ENCODE results near the gene LASP1. TPM values are rescaled to one million over a fixed set of nuclear protein-coding genes. Genes with fewer than 3 reads are reported as not detected.

LASP1 gene
- total RNA-seq, 1 experiment from 2014 or later: 137 TPM

DNA sequence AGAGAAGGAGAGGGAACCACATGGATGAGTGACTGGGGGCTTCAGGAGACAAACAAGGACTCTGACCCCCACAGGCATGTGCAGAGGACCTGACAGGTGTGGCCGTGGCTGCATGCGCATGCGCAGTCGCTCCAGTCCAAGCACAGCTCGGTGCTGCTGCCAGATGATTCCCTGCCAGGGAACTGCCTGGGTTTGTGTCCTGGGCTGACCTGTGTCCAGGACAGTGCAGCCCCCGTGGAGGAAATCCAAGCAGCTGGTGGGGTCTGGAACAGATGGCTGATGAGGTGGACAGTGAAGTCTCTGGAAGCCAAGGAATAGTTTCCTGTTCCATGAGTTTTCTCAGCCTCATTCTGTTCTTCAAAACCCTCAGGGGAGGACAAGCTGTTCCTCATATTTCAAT is 27.3 kb downstream of the LASP1 start:
- Histone ChIP-seq H3K27me3 (replicated peaks; ENCODE audit: control insufficient read depth, insufficient read depth, low read length) (no peaks in the 10 kb centered on the region), H3K4me1 (peaks cover 22% of the 10 kb centered on the region), H3K9me3 (no peaks in the 10 kb centered on the region), H3K36me3 (ENCODE audit: control insufficient read depth, insufficient read depth, low read length) (peaks cover 1% of the 10 kb centered on the region; the same call in 1 of the 2 replicates), H3K4me3 (ENCODE audit: low read depth, low read length) (no peak overlapping the region)
- Mint-ChIP-seq H3K27ac (ENCODE audit: unreplicated experiment) (no peak overlapping the region), H3K36me3 (ENCODE audit: insufficient read depth, unreplicated experiment) (peaks cover 69% of the 10 kb centered on the region), H3K9me3 (ENCODE audit: unreplicated experiment) (no peaks in the 10 kb centered on the region), H3K27me3 (ENCODE audit: insufficient read depth, unreplicated experiment) (no peaks in the 10 kb centered on the region), H3K4me1 (ENCODE audit: low read depth, unreplicated experiment) (peaks cover 18% of the 10 kb centered on the region), H3K4me3 (ENCODE audit: unreplicated experiment) (no peak overlapping the region)
- no peak for TF ChIP-seq CTCF (IDR thresholded peaks at IDR 0.05; ENCODE audit: insufficient read depth in 1 of 2, low read depth in 1 of 2, low read length in 1 of 2, severe bottlenecking in 1 of 2, unreplicated experiment in 1 of 2)
- intact Hi-C loops (cut with micrococcal nuclease; ENCODE audit: unreplicated experiment): no loop called here
- BruUV-seq (replicated peaks): no TSS peak
- no peak for DNase-seq
- ChIA-PET CTCF (no interaction called here), POLR2A (no interaction called here)

GRCh38 chr17:38897671-38898290 is 27.9 kb downstream of the LASP1 start:
- no TSS peak for BruUV-seq (replicated peaks)
- Mint-ChIP-seq H3K36me3 (ENCODE audit: insufficient read depth, unreplicated experiment) (peaks cover 64% of the 10 kb centered on the region), H3K4me1 (ENCODE audit: low read depth, unreplicated experiment) (peaks cover 18% of the 10 kb centered on the region), H3K4me3 (ENCODE audit: unreplicated experiment) (no peak overlapping the region), H3K27me3 (ENCODE audit: insufficient read depth, unreplicated experiment) (no peaks in the 10 kb centered on the region), H3K27ac (ENCODE audit: unreplicated experiment) (no peak overlapping the region), H3K9me3 (ENCODE audit: unreplicated experiment) (no peaks in the 10 kb centered on the region)
- POLR2A ChIA-PET: no interaction called here
- no peak for DNase-seq
- Histone ChIP-seq H3K27me3 (replicated peaks; ENCODE audit: control insufficient read depth, insufficient read depth, low read length) (no peaks in the 10 kb centered on the region), H3K4me3 (ENCODE audit: low read depth, low read length) (no peak overlapping the region), H3K4me1 (peaks cover 22% of the 10 kb centered on the region), H3K36me3 (ENCODE audit: control insufficient read depth, insufficient read depth, low read length) (peaks cover 1% of the 10 kb centered on the region; the same call in 1 of the 2 replicates), H3K9me3 (no peaks in the 10 kb centered on the region)
- CTCF ChIA-PET: no interaction called here
- TF ChIP-seq CTCF (IDR thresholded peaks at IDR 0.05; ENCODE audit: insufficient read depth in 1 of 2, low read depth in 1 of 2, low read length in 1 of 2, severe bottlenecking in 1 of 2, unreplicated experiment in 1 of 2): no peak
- intact Hi-C loops (cut with micrococcal nuclease; ENCODE audit: unreplicated experiment): no loop called here

DNA sequence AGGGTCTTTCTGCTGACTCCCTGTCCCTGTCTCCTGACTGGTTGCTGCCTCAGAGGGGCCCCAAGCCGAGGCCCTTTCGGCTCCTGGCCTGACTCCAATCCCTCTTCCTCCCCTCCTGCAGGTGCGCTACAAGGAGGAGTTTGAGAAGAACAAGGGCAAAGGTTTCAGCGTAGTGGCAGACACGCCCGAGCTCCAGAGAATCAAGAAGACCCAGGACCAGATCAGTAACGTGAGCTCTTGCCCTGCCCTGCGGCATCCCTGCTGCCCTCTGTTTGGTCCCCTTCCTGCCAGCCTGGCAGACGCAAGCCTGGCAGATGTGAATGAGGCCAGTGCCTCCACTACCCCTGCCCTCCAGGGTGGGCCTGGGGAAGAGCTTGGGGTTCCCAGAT is 28.4 kb downstream of the LASP1 start:
- no peaks in the 10 kb centered on the region for H3K27me3 ChIP-seq (replicated peaks; ENCODE audit: control insufficient read depth, insufficient read depth, low read length)
- H3K36me3 Mint-ChIP-seq (ENCODE audit: insufficient read depth, unreplicated experiment): peaks cover 64% of the 10 kb centered on the region
- no peaks in the 10 kb centered on the region for H3K9me3 Mint-ChIP-seq (ENCODE audit: unreplicated experiment)
- POLR2A ChIA-PET: no interaction called here
- no peak overlapping the region for H3K4me3 Mint-ChIP-seq (ENCODE audit: unreplicated experiment)
- H3K4me3 ChIP-seq (ENCODE audit: low read depth, low read length): no peak overlapping the region
- H3K9me3 ChIP-seq: no peaks in the 10 kb centered on the region
- H3K27ac Mint-ChIP-seq (ENCODE audit: unreplicated experiment): no peak overlapping the region
- no TSS peak for BruUV-seq (replicated peaks)
- peaks cover 1% of the 10 kb centered on the region; the same call in 1 of the 2 replicates for H3K36me3 ChIP-seq (ENCODE audit: control insufficient read depth, insufficient read depth, low read length)
- TF ChIP-seq CTCF (IDR thresholded peaks at IDR 0.05; ENCODE audit: insufficient read depth in 1 of 2, low read depth in 1 of 2, low read length in 1 of 2, severe bottlenecking in 1 of 2, unreplicated experiment in 1 of 2): no peak
- intact Hi-C loops (cut with micrococcal nuclease; ENCODE audit: unreplicated experiment): no loop called here
- peaks cover 18% of the 10 kb centered on the region for H3K4me1 Mint-ChIP-seq (ENCODE audit: low read depth, unreplicated experiment)
- peaks cover 22% of the 10 kb centered on the region for H3K4me1 ChIP-seq
- CTCF ChIA-PET: no interaction called here
- no peaks in the 10 kb centered on the region for H3K27me3 Mint-ChIP-seq (ENCODE audit: insufficient read depth, unreplicated experiment)
- no peak for DNase-seq
